ENCODE data around the gene TCF19.

GRCh38 chr6:31193206-31193605 is 34.8 kb downstream of the TCF19 start:
- TF ChIP-seq EZH2phosphoT487 (IDR thresholded peaks at IDR 0.05; ENCODE audit: insufficient read depth, low read depth) = no peak
- no peak for TF ChIP-seq EZH2 (IDR thresholded peaks at IDR 0.05; ENCODE audit: insufficient read depth, poor library complexity, severe bottlenecking)
